ENCODE measurements around the gene CEP131. TPM values are rescaled to one million over a fixed set of nuclear protein-coding genes. Genes with fewer than 3 reads are reported as not detected.

The CEP131 gene
- total and polyA plus RNA-seq, 2 of the 8 experiments (the other 6 are each of a cell fraction or from before 2014, with no cell fraction given): 5.9 to 23.2 TPM

- no peak for TF ChIP-seq CHD7 (IDR thresholded peaks at IDR 0.05; ENCODE audit: insufficient replicate concordance, low read length)
- no peak for TF ChIP-seq CREB1 (IDR thresholded peaks at IDR 0.05)
- no peak for TF ChIP-seq RFX5 (IDR thresholded peaks at IDR 0.05; ENCODE audit: borderline replicate concordance, low read depth, low read length)
Measured at GRCh38 chr17:81260171-81260570, 37.4 kb upstream of the CEP131 start (continued).

Measured in H1 (cell line).